ENCODE data around the gene UBTF. TPM values are rescaled to one million over a fixed set of nuclear protein-coding genes. Genes with fewer than 3 reads are reported as not detected.

The UBTF gene, protein sequence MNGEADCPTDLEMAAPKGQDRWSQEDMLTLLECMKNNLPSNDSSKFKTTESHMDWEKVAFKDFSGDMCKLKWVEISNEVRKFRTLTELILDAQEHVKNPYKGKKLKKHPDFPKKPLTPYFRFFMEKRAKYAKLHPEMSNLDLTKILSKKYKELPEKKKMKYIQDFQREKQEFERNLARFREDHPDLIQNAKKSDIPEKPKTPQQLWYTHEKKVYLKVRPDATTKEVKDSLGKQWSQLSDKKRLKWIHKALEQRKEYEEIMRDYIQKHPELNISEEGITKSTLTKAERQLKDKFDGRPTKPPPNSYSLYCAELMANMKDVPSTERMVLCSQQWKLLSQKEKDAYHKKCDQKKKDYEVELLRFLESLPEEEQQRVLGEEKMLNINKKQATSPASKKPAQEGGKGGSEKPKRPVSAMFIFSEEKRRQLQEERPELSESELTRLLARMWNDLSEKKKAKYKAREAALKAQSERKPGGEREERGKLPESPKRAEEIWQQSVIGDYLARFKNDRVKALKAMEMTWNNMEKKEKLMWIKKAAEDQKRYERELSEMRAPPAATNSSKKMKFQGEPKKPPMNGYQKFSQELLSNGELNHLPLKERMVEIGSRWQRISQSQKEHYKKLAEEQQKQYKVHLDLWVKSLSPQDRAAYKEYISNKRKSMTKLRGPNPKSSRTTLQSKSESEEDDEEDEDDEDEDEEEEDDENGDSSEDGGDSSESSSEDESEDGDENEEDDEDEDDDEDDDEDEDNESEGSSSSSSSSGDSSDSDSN
- 10 to 100 TPM; 48.2 to 55.4 TPM for total RNA-seq

DNA sequence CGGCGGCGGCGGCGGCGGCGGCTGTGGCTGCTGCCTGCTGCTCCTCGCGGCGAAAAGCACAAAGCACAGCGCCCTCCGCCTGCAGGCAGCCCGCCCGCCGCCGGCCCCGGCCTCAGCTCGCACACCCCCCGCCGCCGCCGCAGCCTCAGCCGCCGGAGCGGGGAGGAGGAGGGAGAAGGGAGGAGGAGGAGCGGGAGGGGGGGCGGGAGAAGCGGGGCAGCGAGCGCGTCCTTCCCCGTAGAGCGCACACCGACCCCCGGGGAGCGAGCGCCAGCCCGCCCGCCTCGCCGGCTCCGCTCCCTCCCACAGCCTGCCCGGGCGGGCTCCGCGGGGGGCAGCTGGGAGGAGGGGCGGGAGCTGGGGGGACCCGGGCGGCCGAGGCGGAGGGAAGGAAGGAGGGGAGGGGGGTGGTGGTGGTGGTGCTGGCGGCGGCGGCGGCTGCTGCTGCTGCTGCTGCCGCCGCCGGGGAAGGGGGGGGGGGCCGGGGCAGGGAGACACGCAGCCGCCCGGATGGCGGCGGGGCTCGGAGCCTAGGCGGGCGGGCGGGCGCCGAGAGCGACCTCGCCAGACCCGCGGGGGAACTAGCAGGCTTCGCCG, at the start of gene UBTF:
Gene UBTF, minus strand, starts transcription at position 60 of the 597 bp plus-strand sequence. CDS start 1,446 bp downstream, outside the sequence.
- ATAC-seq (ENCODE audit: insufficient number of reproducible peaks, low FRiP score, low read depth) (peak; percentile 1), DNase-seq (ENCODE audit: low spot score) (no peak)
- H3K27ac ChIP-seq: peak within 1 kb of the TSS; percentile 95 to 96
- TF ChIP-seq, protein P1, sequence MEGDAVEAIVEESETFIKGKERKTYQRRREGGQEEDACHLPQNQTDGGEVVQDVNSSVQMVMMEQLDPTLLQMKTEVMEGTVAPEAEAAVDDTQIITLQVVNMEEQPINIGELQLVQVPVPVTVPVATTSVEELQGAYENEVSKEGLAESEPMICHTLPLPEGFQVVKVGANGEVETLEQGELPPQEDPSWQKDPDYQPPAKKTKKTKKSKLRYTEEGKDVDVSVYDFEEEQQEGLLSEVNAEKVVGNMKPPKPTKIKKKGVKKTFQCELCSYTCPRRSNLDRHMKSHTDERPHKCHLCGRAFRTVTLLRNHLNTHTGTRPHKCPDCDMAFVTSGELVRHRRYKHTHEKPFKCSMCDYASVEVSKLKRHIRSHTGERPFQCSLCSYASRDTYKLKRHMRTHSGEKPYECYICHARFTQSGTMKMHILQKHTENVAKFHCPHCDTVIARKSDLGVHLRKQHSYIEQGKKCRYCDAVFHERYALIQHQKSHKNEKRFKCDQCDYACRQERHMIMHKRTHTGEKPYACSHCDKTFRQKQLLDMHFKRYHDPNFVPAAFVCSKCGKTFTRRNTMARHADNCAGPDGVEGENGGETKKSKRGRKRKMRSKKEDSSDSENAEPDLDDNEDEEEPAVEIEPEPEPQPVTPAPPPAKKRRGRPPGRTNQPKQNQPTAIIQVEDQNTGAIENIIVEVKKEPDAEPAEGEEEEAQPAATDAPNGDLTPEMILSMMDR (IDR thresholded peaks at IDR 0.05): no peak
- H3K9me3 ChIP-seq: no peaks in the 10 kb centered on the region
- peaks cover 26 to 38% of the 10 kb centered on the region in 2 donors for H3K4me1 ChIP-seq (ENCODE audit: control insufficient read depth in 1 of 2, low read depth in 2 of 2)
- H3K36me3 ChIP-seq: peaks cover 14% of the 10 kb centered on the region
- H3K4me3 ChIP-seq: peak within 1 kb of the TSS; percentile 89
- H3K27me3 ChIP-seq (replicated peaks; ENCODE audit: insufficient read depth): no peaks in the 10 kb centered on the region

DNA sequence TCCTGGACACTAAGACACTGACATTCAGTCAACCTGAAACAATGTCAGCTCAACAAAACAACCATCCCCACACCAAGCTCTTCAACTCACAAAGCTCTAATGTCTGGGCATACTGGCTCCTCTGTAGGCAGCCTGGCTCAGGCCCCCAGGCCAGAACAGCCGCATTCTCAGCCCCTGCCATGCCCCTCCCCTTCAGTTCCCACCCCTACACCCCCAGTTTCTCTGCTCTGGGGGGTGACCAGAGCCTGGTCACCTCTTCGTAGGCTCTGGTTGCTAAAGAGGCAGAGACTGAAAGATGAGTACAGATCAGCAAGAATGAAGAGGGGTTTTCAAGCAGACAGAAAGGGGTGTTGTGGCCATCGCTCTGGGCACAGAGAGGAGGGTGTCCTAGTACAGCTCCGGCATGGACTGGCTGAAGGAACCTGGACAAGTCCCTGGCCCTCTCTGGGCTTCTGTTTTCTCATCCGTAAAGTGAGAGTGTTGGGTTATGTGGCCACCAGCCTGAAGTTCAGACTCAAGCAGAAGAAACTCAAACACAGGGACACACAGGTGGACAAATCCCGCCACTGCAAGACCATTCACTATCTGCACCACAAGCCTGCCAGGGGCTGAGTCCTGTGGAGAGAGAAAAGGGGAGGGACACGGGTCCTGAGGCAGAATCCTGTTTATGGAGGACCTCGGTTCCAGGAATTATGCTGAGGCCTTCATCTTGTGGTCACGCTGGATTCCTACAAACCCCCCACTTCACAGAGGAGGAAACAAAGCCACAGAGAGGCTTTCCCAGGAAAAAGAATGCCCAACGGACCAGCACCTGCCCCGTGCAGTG, 49.4 kb upstream of the UBTF start:
- Histone ChIP-seq H3K36me3 (no peaks in the 10 kb centered on the region), H3K9me3 (no peaks in the 10 kb centered on the region), H3K27me3 (replicated peaks; ENCODE audit: insufficient read depth) (no peaks in the 10 kb centered on the region), H3K4me1 (ENCODE audit: control insufficient read depth in 1 of 2, low read depth in 2 of 2) (no peaks in the 10 kb centered on the region), H3K27ac (no peak overlapping the region), H3K4me3 (no peak overlapping the region)
- TF ChIP-seq, protein P1 (IDR thresholded peaks at IDR 0.05): no peak
- ATAC-seq (ENCODE audit: insufficient number of reproducible peaks, low FRiP score, low read depth) (no peak), DNase-seq (ENCODE audit: low spot score) (no peak)

DNA sequence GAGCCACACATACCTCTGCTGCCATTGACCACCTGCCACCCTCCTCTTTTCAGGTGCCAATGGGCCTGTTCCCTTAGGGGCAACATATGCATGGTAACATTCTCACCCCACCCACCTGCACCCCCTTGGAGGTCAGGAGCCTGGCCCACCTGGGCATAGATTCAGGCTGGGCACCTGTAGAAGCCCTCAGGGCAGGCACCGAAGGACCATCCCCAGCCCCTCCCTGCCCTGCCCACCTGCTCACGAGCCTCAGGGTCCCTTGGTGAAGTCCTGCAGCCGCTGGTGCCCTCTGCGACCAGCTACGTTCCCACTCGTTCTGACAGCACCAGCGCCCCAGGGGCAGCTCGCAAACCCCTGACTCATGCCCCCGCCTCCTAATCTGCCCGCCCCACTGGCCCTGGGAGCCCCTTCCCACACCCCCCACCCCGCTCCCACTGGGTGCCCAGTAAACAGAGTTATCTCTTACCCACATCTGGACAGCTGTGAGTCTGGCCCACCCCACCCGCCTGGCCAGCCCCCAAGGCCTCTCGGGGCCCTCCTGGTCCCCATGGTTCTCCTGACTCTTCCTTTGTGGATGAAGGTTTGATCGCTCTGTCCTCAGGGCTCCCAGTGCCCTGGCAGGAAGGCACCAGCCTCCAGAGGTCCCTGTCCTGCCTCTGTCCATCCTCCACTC, 48.5 kb upstream of the UBTF start, which contains the start of gene SLC4A1:
Gene SLC4A1, minus strand, starts transcription at position 318 of the 673 bp plus-strand sequence. CDS start 5,269 bp downstream, outside the sequence.
- no peak for DNase-seq (ENCODE audit: low spot score)
- no peaks in the 10 kb centered on the region for H3K36me3 ChIP-seq

DNA sequence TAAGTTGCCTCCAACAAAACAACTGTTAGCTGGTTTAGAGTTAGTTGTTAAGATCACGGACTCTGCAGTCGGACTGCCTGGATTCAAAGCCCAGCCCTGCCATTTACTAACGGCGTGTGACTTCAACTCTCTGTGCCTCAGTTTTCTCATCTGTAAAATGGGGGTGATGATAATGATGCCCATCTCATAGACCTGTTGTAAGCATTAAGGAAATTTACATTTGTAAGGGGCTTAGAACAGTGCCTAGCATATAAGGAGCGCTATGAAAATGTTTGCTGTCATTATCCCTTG, 47.6 kb upstream of the UBTF start:
- DNase-seq (ENCODE audit: low spot score) (no peak), ATAC-seq (ENCODE audit: insufficient number of reproducible peaks, low FRiP score, low read depth) (no peak)
- no peaks in the 10 kb centered on the region for H3K36me3 ChIP-seq
- H3K9me3 ChIP-seq: no peaks in the 10 kb centered on the region
- H3K27ac ChIP-seq: no peak overlapping the region
- no peaks in the 10 kb centered on the region for H3K4me1 ChIP-seq (ENCODE audit: control insufficient read depth in 1 of 2, low read depth in 2 of 2)
- no peaks in the 10 kb centered on the region for H3K27me3 ChIP-seq (replicated peaks; ENCODE audit: insufficient read depth)
- H3K4me3 ChIP-seq: no peak overlapping the region
- TF ChIP-seq, protein P1 (IDR thresholded peaks at IDR 0.05): no peak

More for the DNA sequence above, 48.5 kb upstream of the UBTF start, which contains the start of gene SLC4A1:
- no peaks in the 10 kb centered on the region for H3K27me3 ChIP-seq (replicated peaks; ENCODE audit: insufficient read depth)
- ATAC-seq (ENCODE audit: insufficient number of reproducible peaks, low FRiP score, low read depth): no peak
- no peaks in the 10 kb centered on the region for H3K4me1 ChIP-seq (ENCODE audit: control insufficient read depth in 1 of 2, low read depth in 2 of 2)
- TF ChIP-seq, protein P1 (IDR thresholded peaks at IDR 0.05): no peak
- H3K27ac ChIP-seq: no peak within 1 kb of the TSS
- H3K4me3 ChIP-seq: no peak within 1 kb of the TSS
- no peaks in the 10 kb centered on the region for H3K9me3 ChIP-seq
